Liver (tissue), 3 donors: ENCODE results near the gene MUS81.

ENCODE experiments used
- CTCF ChIP-seq: fragments of 150-350 bp; IDR thresholded peaks from 2 replicates; pipeline ENCODE4 v1.5.1; 2017; ENCODE audit warnings: improper control_type of control experiment, low read depth, low read length; ENCODE audit not compliant: missing input control
- JUND ChIP-seq, 2 donors: IDR thresholded peaks; 2 replicates each; pipeline ENCODE4 v1.6.1; 2016; ENCODE audit warnings: antibody characterized with exemption in 2 of 2
- MAX ChIP-seq: IDR thresholded peaks from 2 replicates; pipeline ENCODE4 v1.6.1; 2016; ENCODE audit warnings: antibody characterized with exemption
- RAD21 ChIP-seq, 2 donors: IDR thresholded peaks; 2 replicates each; pipeline ENCODE4 v1.6.1; 2016; ENCODE audit warnings: antibody characterized with exemption in 2 of 2, mild to moderate bottlenecking in 2 of 2
- REST ChIP-seq: IDR thresholded peaks from 2 replicates; pipeline ENCODE4 v1.6.1; 2016; ENCODE audit warnings: antibody characterized with exemption, mild to moderate bottlenecking
- TAF1 ChIP-seq: conservative IDR thresholded peaks from 2 replicates; pipeline ENCODE4 v1.6.1; 2016; ENCODE audit warnings: antibody characterized with exemption, mild to moderate bottlenecking
- donor health status: healthy.
- donor health status: healthy.

GRCh38 chr11:65826984-65827735, 33.1 kb upstream of the MUS81 start:
- TF ChIP-seq CTCF (no peak), MAX (no peak), RAD21 (IDR thresholded peaks at IDR 0.05) (no peak), TAF1 (no peak), JUND (IDR thresholded peaks at IDR 0.05) (no peak), REST (no peak)
